Esophagus squamous epithelium (tissue), 4 donors: ENCODE data around the gene CATSPERD.

Experiments
- POLR2A ChIP-seq, 4 donors: fragments of 450-650 bp; IDR thresholded peaks; one replicate each; pipeline ENCODE4 v1.6.1; 2017; ENCODE audit warnings: antibody characterized with exemption in 4 of 4, mild to moderate bottlenecking in 4 of 4, moderate library complexity in 3 of 4
- TF ChIP-seq, protein P1 (sequence below), 6 experiments: fragments of 450-650 bp in 4 of 6; fragments of 200-600 bp in 2 of 6; sonication (generic) in 2 of 6; IDR thresholded peaks; one replicate each; pipeline ENCODE4 v1.5.1; 2016 to 2019; ENCODE audit warnings: antibody characterized with exemption in 6 of 6, mild to moderate bottlenecking in 4 of 6, moderate library complexity in 4 of 6

DNA sequence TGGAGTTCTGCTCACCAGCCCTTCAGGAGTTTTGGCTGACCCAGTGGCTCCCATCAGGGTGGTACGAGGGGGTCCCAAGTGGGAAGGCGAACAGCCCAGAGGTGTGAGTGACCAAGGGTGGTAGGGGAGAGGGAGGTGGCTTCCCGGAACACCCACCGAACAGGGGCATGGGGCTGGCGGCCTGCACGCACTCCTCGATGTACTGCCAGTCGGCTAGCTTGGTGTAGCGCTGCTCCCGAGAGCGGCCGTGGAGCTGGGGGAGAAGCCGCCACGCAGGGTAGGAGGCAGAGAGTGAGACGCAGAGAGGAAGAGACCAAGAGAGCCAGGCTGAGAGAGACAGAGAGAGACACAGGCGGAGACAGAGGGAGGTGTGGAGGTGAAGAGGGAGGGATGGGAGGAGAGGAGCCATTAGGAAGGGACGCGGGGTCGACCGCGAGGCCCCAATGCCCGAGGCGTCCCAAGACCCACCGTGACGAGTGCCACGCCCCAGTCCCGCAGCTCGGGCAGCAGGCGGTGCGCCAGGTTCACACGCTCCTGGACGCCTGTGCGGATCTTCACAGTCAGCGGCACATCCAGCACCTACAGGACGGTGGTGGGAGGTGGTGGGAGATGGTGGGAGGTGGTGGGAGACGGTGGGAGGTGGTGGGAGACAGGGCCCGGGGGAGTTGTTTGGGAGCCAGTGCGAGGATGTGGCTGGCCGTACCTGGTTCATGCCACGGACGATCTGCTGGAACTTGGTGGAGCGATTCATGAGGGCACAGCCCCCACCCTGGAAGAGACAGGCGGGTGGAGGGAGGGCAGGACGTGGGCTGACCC, 66.4 kb downstream of the CATSPERD start:
- TF ChIP-seq, protein P1, sequence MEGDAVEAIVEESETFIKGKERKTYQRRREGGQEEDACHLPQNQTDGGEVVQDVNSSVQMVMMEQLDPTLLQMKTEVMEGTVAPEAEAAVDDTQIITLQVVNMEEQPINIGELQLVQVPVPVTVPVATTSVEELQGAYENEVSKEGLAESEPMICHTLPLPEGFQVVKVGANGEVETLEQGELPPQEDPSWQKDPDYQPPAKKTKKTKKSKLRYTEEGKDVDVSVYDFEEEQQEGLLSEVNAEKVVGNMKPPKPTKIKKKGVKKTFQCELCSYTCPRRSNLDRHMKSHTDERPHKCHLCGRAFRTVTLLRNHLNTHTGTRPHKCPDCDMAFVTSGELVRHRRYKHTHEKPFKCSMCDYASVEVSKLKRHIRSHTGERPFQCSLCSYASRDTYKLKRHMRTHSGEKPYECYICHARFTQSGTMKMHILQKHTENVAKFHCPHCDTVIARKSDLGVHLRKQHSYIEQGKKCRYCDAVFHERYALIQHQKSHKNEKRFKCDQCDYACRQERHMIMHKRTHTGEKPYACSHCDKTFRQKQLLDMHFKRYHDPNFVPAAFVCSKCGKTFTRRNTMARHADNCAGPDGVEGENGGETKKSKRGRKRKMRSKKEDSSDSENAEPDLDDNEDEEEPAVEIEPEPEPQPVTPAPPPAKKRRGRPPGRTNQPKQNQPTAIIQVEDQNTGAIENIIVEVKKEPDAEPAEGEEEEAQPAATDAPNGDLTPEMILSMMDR (IDR thresholded peaks at IDR 0.05): no peak
- TF ChIP-seq POLR2A (IDR thresholded peaks at IDR 0.05): no peak
